DOHH2 (cell line): ENCODE measurements around the gene PRLH.

Source experiments
- H3F3A ChIP-seq: fragments of 200-600 bp; sonication (generic), shearing (Covaris generic); 2 replicates; pipeline ENCODE4 v1.6.0; 2016; ENCODE audit warnings: antibody characterized with exemption, mild to moderate bottlenecking; ENCODE audit not compliant: control insufficient read depth, insufficient read depth
- H3K27ac ChIP-seq: fragments of 200-600 bp; sonication (generic); 2 replicates; pipeline ENCODE4 v1.5.1; 2014; ENCODE audit warnings: low read depth, mild to moderate bottlenecking, low read length, moderate library complexity
- H3K27me3 ChIP-seq: fragments of 200-600 bp; sonication (generic); 2 replicates; pipeline ENCODE4 v1.6.1; 2014; ENCODE audit warnings: mild to moderate bottlenecking, low read length, mixed read lengths; ENCODE audit not compliant: control insufficient read depth
- H3K36me3 ChIP-seq: fragments of 200-600 bp; sonication (generic); 2 replicates; pipeline ENCODE4 v1.6.1; 2014; ENCODE audit warnings: mild to moderate bottlenecking, low read length, moderate library complexity, mixed read lengths; ENCODE audit not compliant: control insufficient read depth
- H3K4me1 ChIP-seq: fragments of 200-600 bp; sonication (generic); 2 replicates; pipeline ENCODE4 v1.6.1; 2014; ENCODE audit warnings: mild to moderate bottlenecking, low read length, mixed read lengths; ENCODE audit not compliant: control insufficient read depth
- H3K4me2 ChIP-seq: fragments of 200-600 bp; sonication (generic); 2 replicates; pipeline ENCODE4 v1.6.0; 2014; ENCODE audit warnings: mild to moderate bottlenecking, low read length, moderate library complexity
- H3K4me3 ChIP-seq: fragments of 200-600 bp; sonication (generic); 2 replicates; pipeline ENCODE4 v1.5.1; 2014; ENCODE audit warnings: mild to moderate bottlenecking, low read length, mixed read lengths
- H3K79me2 ChIP-seq: fragments of 200-600 bp; sonication (generic); 2 replicates; pipeline ENCODE4 v1.6.1; 2014; ENCODE audit warnings: mild to moderate bottlenecking, low read length, mixed read lengths; ENCODE audit not compliant: control insufficient read depth
- H3K9me2 ChIP-seq: fragments of 200-600 bp; sonication (generic); replicated peaks from 2 replicates; pipeline ENCODE4 v1.6.1; 2014; ENCODE audit warnings: mild to moderate bottlenecking, low read length, mixed read lengths; ENCODE audit not compliant: control insufficient read depth
- H3K9me3 ChIP-seq: fragments of 200-600 bp; sonication (generic); 2 replicates; pipeline ENCODE4 v1.6.1; 2014; ENCODE audit warnings: antibody characterized with exemption, low read length, mixed read lengths; ENCODE audit not compliant: control insufficient read depth, insufficient read depth
- H4K20me1 ChIP-seq: fragments of 200-600 bp; sonication (generic); 2 replicates; pipeline ENCODE4 v1.6.0; 2014; ENCODE audit warnings: low read depth, mild to moderate bottlenecking, antibody characterized with exemption, low read length, moderate library complexity; ENCODE audit not compliant: control insufficient read depth, insufficient read depth
- CTCF ChIP-seq: fragments of 200-600 bp; sonication (generic); IDR thresholded peaks from one replicate; pipeline ENCODE4 v1.5.1; 2014; ENCODE audit warnings: antibody characterized with exemption, mild to moderate bottlenecking, low read depth, low read length; ENCODE audit not compliant: poor library complexity, severe bottlenecking
- EZH2phosphoT487 ChIP-seq: fragments of 200-600 bp; sonication (generic); IDR thresholded peaks from 2 replicates; pipeline ENCODE4 v1.6.1; 2017; ENCODE audit warnings: borderline replicate concordance, mild to moderate bottlenecking, antibody characterized with exemption, low read length, moderate library complexity, mixed read lengths

PRLH gene

GRCh38 chr2:237555560-237555959 lies 10.8 kb upstream of the PRLH start:
- Histone ChIP-seq H3K27ac (no peak overlapping the region), H3K9me2 (no peaks in the 10 kb centered on the region), H3K4me2 (no peak overlapping the region), H3K27me3 (peaks cover 10% of the 10 kb centered on the region), H3K4me1 (no peaks in the 10 kb centered on the region), H3K36me3 (no peaks in the 10 kb centered on the region), H3K9me3 (peaks cover 11% of the 10 kb centered on the region), H4K20me1 (no peaks in the 10 kb centered on the region), H3K79me2 (no peaks in the 10 kb centered on the region), H3F3A (no peaks in the 10 kb centered on the region), H3K4me3 (no peak overlapping the region)
- TF ChIP-seq EZH2phosphoT487 (no peak), CTCF (no peak)

- Histone ChIP-seq H3K27ac (no peak overlapping the region), H3K4me2 (no peak overlapping the region), H3K4me3 (no peak overlapping the region)
Measured at GRCh38 chr2:237556773-237557632, 9.4 kb upstream of the PRLH start.

DNA sequence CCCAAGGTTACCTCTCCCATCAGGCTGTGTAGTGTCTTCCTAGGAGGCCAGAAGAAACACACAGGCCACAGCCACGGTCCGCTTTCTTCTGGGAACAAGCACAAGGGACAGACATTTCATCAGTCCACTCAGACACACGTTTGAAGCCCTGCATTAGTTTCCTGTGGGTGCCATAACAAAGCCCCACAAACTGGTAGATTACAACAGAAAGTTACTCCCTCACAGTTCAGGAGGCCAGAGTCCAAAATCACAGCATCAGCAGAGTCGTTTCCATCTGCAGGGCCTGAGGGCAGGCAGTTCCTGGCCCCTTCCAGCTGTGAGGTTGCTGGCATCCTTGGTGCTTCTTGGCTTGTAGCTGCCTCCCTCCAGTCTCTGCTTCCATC lies 8.8 kb upstream of the PRLH start:
- no peaks in the 10 kb centered on the region for H3K36me3 ChIP-seq
- no peak overlapping the region for H3K4me3 ChIP-seq
- TF ChIP-seq CTCF = no peak
- no peak for TF ChIP-seq EZH2phosphoT487
- H3K27me3 ChIP-seq = peaks cover 6% of the 10 kb centered on the region
- H3F3A ChIP-seq = no peaks in the 10 kb centered on the region
- no peak overlapping the region for H3K27ac ChIP-seq
- no peak overlapping the region for H3K4me2 ChIP-seq
- no peaks in the 10 kb centered on the region for H3K9me2 ChIP-seq
- H3K4me1 ChIP-seq = no peaks in the 10 kb centered on the region
- no peaks in the 10 kb centered on the region for H4K20me1 ChIP-seq
- H3K9me3 ChIP-seq = peaks cover 11% of the 10 kb centered on the region
- H3K79me2 ChIP-seq = no peaks in the 10 kb centered on the region

More at GRCh38 chr2:237556773-237557632, 9.4 kb upstream of the PRLH start:
- no peaks in the 10 kb centered on the region for H4K20me1 ChIP-seq
- TF ChIP-seq EZH2phosphoT487 (no peak), CTCF (no peak)
- no peaks in the 10 kb centered on the region for H3K79me2 ChIP-seq
- no peaks in the 10 kb centered on the region for H3K9me2 ChIP-seq
- no peaks in the 10 kb centered on the region for H3K4me1 ChIP-seq
- peaks cover 6% of the 10 kb centered on the region for H3K27me3 ChIP-seq
- H3F3A ChIP-seq = no peaks in the 10 kb centered on the region
- H3K9me3 ChIP-seq = peaks cover 11% of the 10 kb centered on the region
- H3K36me3 ChIP-seq = no peaks in the 10 kb centered on the region
